Loucy (cell line): ENCODE data around the gene SLTM.

ENCODE experiments used
- CTCF ChIP-seq: fragments of 200-600 bp; sonication (generic); conservative IDR thresholded peaks from 2 replicates; pipeline ENCODE4 v1.5.1; 2014; ENCODE audit warnings: mild to moderate bottlenecking, antibody characterized with exemption, low read length
- EZH2phosphoT487 ChIP-seq: fragments of 200-600 bp; IDR thresholded peaks from 2 replicates; pipeline ENCODE4 v1.6.1; 2018; ENCODE audit warnings: antibody characterized with exemption, mild to moderate bottlenecking, moderate library complexity, borderline replicate concordance

GRCh38 chr15:58977887-58978286, 44.4 kb upstream of the SLTM start:
- TF ChIP-seq CTCF: no peak
- TF ChIP-seq EZH2phosphoT487: no peak
